B cell (primary cell): ENCODE measurements around the gene HERPUD1. TPM values are rescaled to one million over a fixed set of nuclear protein-coding genes. Genes with fewer than 3 reads are reported as not detected.
A peak's percentile ranks its signal among the peaks of the same experiment; 100 is the strongest.

Source experiments
- ATAC-seq: fragments of 200-7000 bp; cut with Tn5 transposase; one replicate; pipeline ENCODE4 v1.10.0; 2021; ENCODE audit warnings: low read depth, mild to moderate bottlenecking, moderate number of reproducible peaks, moderate library complexity
- CTCF ChIA-PET: fragments of 350-600 bp; sonication (Branson Sonifier 250); formaldehyde crosslinking; loops from one replicate; lab custom pipeline; 2021; ENCODE audit warnings: antibody characterized with exemption, inconsistent platforms; lab: Charles Lee
- POLR2A ChIA-PET: fragments of 350-600 bp; sonication (Branson Sonifier 250); formaldehyde crosslinking; loops from one replicate; lab custom pipeline; 2021; ENCODE audit warnings: antibody characterized with exemption; lab: Charles Lee
- DNase-seq: peaks from one replicate; pipeline ENCODE4 v3.0.0; 2013
- H2AFZ ChIP-seq: 2 replicates; pipeline ENCODE4 v1.6.1; 2012; ENCODE audit warnings: mild to moderate bottlenecking, low read depth, low read length; ENCODE audit not compliant: insufficient read depth, poor library complexity, severe bottlenecking
- H3K27ac ChIP-seq, 2 donors: 1 replicate in 1 of 2; 2 replicates in 1 of 2; pipeline ENCODE4 v1.5.1; 2012 to 2013; ENCODE audit warnings: low read length in 2 of 2, mild to moderate bottlenecking in 2 of 2, moderate library complexity in 1 of 2
- H3K27me3 ChIP-seq, 4 experiments: fragments of 200-600 bp in 1 of 4; sonication (generic) in 1 of 4; replicated peaks in 1 of 4; 1 replicate in 2 of 4; 2 replicates in 2 of 4; pipeline versions ENCODE4 v1.6.1 to v1.7.0; 2013 to 2016; ENCODE audit warnings: low read length in 3 of 4, mild to moderate bottlenecking in 2 of 4, mixed read lengths in 1 of 4, moderate library complexity in 1 of 4; ENCODE audit not compliant: insufficient read depth in 4 of 4, control insufficient read depth in 3 of 4; ENCODE audit errors: control extremely low read depth in 1 of 4
- H3K36me3 ChIP-seq, 2 experiments: replicated peaks in 1 of 2; 1 replicate in 1 of 2; 2 replicates in 1 of 2; pipeline versions ENCODE4 v1.6.1 to v1.7.1; 2013; ENCODE audit warnings: low read length in 1 of 2; ENCODE audit not compliant: insufficient read depth in 2 of 2, control insufficient read depth in 1 of 2; ENCODE audit errors: control extremely low read depth in 1 of 2, extremely low read depth in 1 of 2
- H3K4me1 ChIP-seq, 2 donors: fragments of 200-600 bp in 1 of 2; sonication (generic) in 1 of 2; 1 replicate in 1 of 2; 2 replicates in 1 of 2; pipeline versions ENCODE4 v1.5.1 to v1.6.1; 2013 to 2017; ENCODE audit warnings: low read length in 2 of 2; ENCODE audit not compliant: control insufficient read depth in 2 of 2, insufficient read depth in 2 of 2
- H3K4me2 ChIP-seq: replicated peaks from 2 replicates; pipeline ENCODE3; 2012; ENCODE audit warnings: mild to moderate bottlenecking, low read depth, low read length; ENCODE audit not compliant: poor library complexity, severe bottlenecking
- H3K4me3 ChIP-seq, 5 experiments: fragments of 200-600 bp in 1 of 5; sonication (generic) in 1 of 5; 1 replicate in 3 of 5; 2 replicates in 2 of 5; pipeline versions ENCODE4 v1.5.1 to v1.7.0; 2011 to 2016; ENCODE audit warnings: low read length in 4 of 5, mild to moderate bottlenecking in 4 of 5, low read depth in 2 of 5, control low read depth in 1 of 5, moderate library complexity in 1 of 5; ENCODE audit not compliant: insufficient read depth in 1 of 5; ENCODE audit errors: control extremely low read depth in 1 of 5, extremely low read depth in 1 of 5
- H3K79me2 ChIP-seq: fragments of 200-600 bp; sonication (generic); one replicate; pipeline ENCODE4 v1.6.0; 2016; ENCODE audit warnings: low read length; ENCODE audit not compliant: control insufficient read depth, insufficient read depth
- H3K9ac ChIP-seq: fragments of 200-600 bp; sonication (generic); 2 replicates; pipeline ENCODE4 v1.6.1; 2017; ENCODE audit warnings: mild to moderate bottlenecking, low read length, moderate library complexity
- H3K9me3 ChIP-seq, 3 donors: one replicate each; pipeline versions ENCODE4 v1.6.1 to v1.7.1; 2013; ENCODE audit warnings: low read length in 2 of 3; ENCODE audit not compliant: control insufficient read depth in 2 of 3, insufficient read depth in 1 of 3; ENCODE audit errors: control extremely low read depth in 1 of 3
- H4K20me1 ChIP-seq: 2 replicates; pipeline ENCODE4 v1.6.0; 2012; ENCODE audit warnings: mild to moderate bottlenecking, low read length; ENCODE audit not compliant: insufficient read depth, control insufficient read depth, poor library complexity, severe bottlenecking
- H3K27ac Mint-ChIP-seq: one replicate; pipeline ENCODE4 v1.8.0; 2021; ENCODE audit warnings: mixed read lengths
- H3K27me3 Mint-ChIP-seq: one replicate; pipeline ENCODE4 v1.8.0; 2021; ENCODE audit warnings: mixed read lengths
- H3K4me1 Mint-ChIP-seq: one replicate; pipeline ENCODE4 v1.8.0; 2021; ENCODE audit warnings: mixed read lengths
- H3K4me3 Mint-ChIP-seq: one replicate; pipeline ENCODE4 v1.8.0; 2021; ENCODE audit warnings: mixed read lengths
- H3K9me3 Mint-ChIP-seq: one replicate; pipeline ENCODE4 v1.8.0; 2022; ENCODE audit warnings: mixed read lengths; ENCODE audit not compliant: insufficient read depth
- EZH2 ChIP-seq: IDR thresholded peaks from 2 replicates; pipeline ENCODE4 v1.6.1; 2012; ENCODE audit warnings: borderline replicate concordance, low read depth, mild to moderate bottlenecking, moderate library complexity, low read length; ENCODE audit not compliant: insufficient read depth, poor library complexity, severe bottlenecking
- WGBS: methylation state at CpG from one replicate; pipeline ENCODE4 v1.1.5; 2013; ENCODE audit warnings: missing lambda C conversion rate; ENCODE audit not compliant: insufficient coverage; 5-methylcytosine and 5-hydroxymethylcytosine counted together
- intact Hi-C: fragments of 100-400 bp; cut with micrococcal nuclease; formaldehyde crosslinking; loops from one replicate; pipeline ENCODE4 v1.10.0; 2022
- polyA plus RNA-seq: library from polyadenylated mRNA; depleted of rRNA; stranded (reverse); fragments of >200 nt; gene quantifications from 2 replicates; pipeline ENCODE4 v1.2.3, GENCODE V29; 2012
- total RNA-seq, 2 donors: library from RNA; stranded (reverse); fragments of 120-200 nt in 1 of 2; gene quantifications; 1 replicate in 1 of 2; 2 replicates in 1 of 2; pipeline versions ENCODE4 v1.2.3 to v1.2.4, GENCODE V29; 2013 to 2022
- TF ChIP-seq, protein P1 (sequence below): fragments of 200-600 bp; IDR thresholded peaks from one replicate; pipeline ENCODE4 v1.8.0; 2022; ENCODE audit warnings: antibody characterized with exemption, mild to moderate bottlenecking

Gene HERPUD1
- total and polyA plus RNA-seq, 2 donors (not counting 1 experiment from before 2014, with no cell fraction given), result 273 to 1,041 TPM

DNA sequence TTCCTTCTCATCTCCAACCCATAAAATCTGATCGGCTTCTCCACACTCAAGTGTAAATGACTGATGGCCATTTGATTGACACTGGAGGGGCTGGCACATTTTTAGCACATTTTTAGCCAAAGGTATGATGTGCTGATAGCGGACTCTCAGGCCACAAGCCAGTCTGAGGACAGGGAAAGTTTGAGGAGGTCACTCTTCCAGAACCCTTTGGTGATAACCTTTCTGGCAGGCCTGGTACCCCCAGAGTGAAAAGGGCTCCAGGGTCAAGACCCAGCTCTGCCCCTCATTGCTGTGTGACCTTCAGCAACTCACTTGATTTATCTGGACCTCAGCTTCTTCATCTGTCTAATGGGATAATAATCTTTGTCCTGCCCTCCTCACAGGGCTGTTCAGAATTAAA is 55.8 kb downstream of the HERPUD1 start:
- H3K4me3 ChIP-seq, result peak overlapping the region in 1 of 5 experiments; percentile 97
- H3K4me3 Mint-ChIP-seq, result peak overlapping the region; percentile 100
- WGBS, result 96% methylated on average over 2 of the region's 2 CpGs
- H3K9me3 ChIP-seq, result no peaks in the 10 kb centered on the region
- no peak overlapping the region for H2AFZ ChIP-seq
- H3K9ac ChIP-seq, result peak overlapping the region; percentile 96
- intact Hi-C loops, result loop anchor here (2.0 kb wide), 1 partner anchor 17 kb away; no protein-coding TSS in a partner anchor
- peak overlapping the region in 1 of 2 donors; percentile 86 for H3K27ac ChIP-seq
- TF ChIP-seq, protein P1, sequence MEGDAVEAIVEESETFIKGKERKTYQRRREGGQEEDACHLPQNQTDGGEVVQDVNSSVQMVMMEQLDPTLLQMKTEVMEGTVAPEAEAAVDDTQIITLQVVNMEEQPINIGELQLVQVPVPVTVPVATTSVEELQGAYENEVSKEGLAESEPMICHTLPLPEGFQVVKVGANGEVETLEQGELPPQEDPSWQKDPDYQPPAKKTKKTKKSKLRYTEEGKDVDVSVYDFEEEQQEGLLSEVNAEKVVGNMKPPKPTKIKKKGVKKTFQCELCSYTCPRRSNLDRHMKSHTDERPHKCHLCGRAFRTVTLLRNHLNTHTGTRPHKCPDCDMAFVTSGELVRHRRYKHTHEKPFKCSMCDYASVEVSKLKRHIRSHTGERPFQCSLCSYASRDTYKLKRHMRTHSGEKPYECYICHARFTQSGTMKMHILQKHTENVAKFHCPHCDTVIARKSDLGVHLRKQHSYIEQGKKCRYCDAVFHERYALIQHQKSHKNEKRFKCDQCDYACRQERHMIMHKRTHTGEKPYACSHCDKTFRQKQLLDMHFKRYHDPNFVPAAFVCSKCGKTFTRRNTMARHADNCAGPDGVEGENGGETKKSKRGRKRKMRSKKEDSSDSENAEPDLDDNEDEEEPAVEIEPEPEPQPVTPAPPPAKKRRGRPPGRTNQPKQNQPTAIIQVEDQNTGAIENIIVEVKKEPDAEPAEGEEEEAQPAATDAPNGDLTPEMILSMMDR, result no peak
- no peak for TF ChIP-seq EZH2
- POLR2A ChIA-PET, result interaction anchor here (0.6 to 2.0 kb wide), 3 partner anchors 17 to 23 kb away, joined by 4 read pairs; no protein-coding TSS in a partner anchor
- H3K4me1 ChIP-seq, result peaks cover 63 to 86% of the 10 kb centered on the region in 2 donors
- H4K20me1 ChIP-seq, result no peaks in the 10 kb centered on the region
- CTCF ChIA-PET, result interaction anchor here (2.7 to 10.3 kb wide), 4 partner anchors 16 to 58 kb away, joined by 8 to 124 read pairs (median 24); no protein-coding TSS in a partner anchor
- peaks cover 0 to 7% of the 10 kb centered on the region in 2 experiments for H3K36me3 ChIP-seq
- peak overlapping the region; percentile 93 for H3K4me2 ChIP-seq
- no peaks in the 10 kb centered on the region for H3K9me3 Mint-ChIP-seq
- peak overlapping the region; percentile 99 for H3K27ac Mint-ChIP-seq
- no peaks in the 10 kb centered on the region for H3K27me3 ChIP-seq
- DNase-seq, result no peak
- peaks cover 83% of the 10 kb centered on the region for H3K4me1 Mint-ChIP-seq
- no peak for ATAC-seq
- H3K27me3 Mint-ChIP-seq, result no peaks in the 10 kb centered on the region
- H3K79me2 ChIP-seq, result peaks cover 46% of the 10 kb centered on the region
